ENCODE results near the gene STMND1. TPM values are rescaled to one million over a fixed set of nuclear protein-coding genes. Genes with fewer than 3 reads are reported as not detected.
"Not testable (repeated sequence)": the region's sequence is repeated elsewhere in the genome, so short reads cannot be mapped to it uniquely, and the experiment has no call there.

Gene STMND1
- polyA plus RNA-seq, 1 experiment: not detected

GRCh38 chr6:17059850-17060249 is 42.0 kb upstream of the STMND1 start:
- no peak overlapping the region for H3K4me3 ChIP-seq (ENCODE audit: low read depth, low read length)
- no peaks in the 10 kb centered on the region for H3K27me3 ChIP-seq (ENCODE audit: control insufficient read depth, insufficient read depth, low read length)
- POLR2A ChIA-PET: no interaction called here
- no peak overlapping the region for H3K27ac ChIP-seq (ENCODE audit: low read depth, low read length)
- DNase-seq (ENCODE audit: low read depth, low spot score): no peak
- no peaks in the 10 kb centered on the region for H3K9me3 ChIP-seq (ENCODE audit: control insufficient read depth, insufficient read depth, low read length)
- no peak for TF ChIP-seq CTCF (IDR thresholded peaks at IDR 0.05; ENCODE audit: low read depth, low read length)
- CTCF ChIA-PET: no interaction called here

GRCh38 chr6:17061097-17061496 is 40.8 kb upstream of the STMND1 start:
- Histone ChIP-seq H3K27ac (ENCODE audit: low read depth, low read length) (no peak overlapping the region), H3K4me3 (ENCODE audit: low read depth, low read length) (no peak overlapping the region), H3K9me3 (ENCODE audit: control insufficient read depth, insufficient read depth, low read length) (no peaks in the 10 kb centered on the region), H3K27me3 (ENCODE audit: control insufficient read depth, insufficient read depth, low read length) (peaks cover 4% of the 10 kb centered on the region)
- no peak for TF ChIP-seq CTCF (IDR thresholded peaks at IDR 0.05; ENCODE audit: low read depth, low read length)
- ChIA-PET POLR2A (no interaction called here), CTCF (no interaction called here)
- no peak for DNase-seq (ENCODE audit: low read depth, low spot score)

GRCh38 chr6:17062871-17063440 is 38.9 kb upstream of the STMND1 start:
- H3K27ac ChIP-seq (ENCODE audit: low read depth, low read length): no peak overlapping the region
- peaks cover 4% of the 10 kb centered on the region for H3K27me3 ChIP-seq (ENCODE audit: control insufficient read depth, insufficient read depth, low read length)
- no peak for DNase-seq (ENCODE audit: low read depth, low spot score)
- no peaks in the 10 kb centered on the region for H3K9me3 ChIP-seq (ENCODE audit: control insufficient read depth, insufficient read depth, low read length)
- ChIA-PET POLR2A (no interaction called here), CTCF (interaction anchor here (1.2 kb wide), 1 partner anchor 23 kb away, joined by 3 read pairs; no protein-coding TSS in a partner anchor)
- no peak for TF ChIP-seq CTCF (IDR thresholded peaks at IDR 0.05; ENCODE audit: low read depth, low read length)
- no peak overlapping the region for H3K4me3 ChIP-seq (ENCODE audit: low read depth, low read length)

GRCh38 chr6:17064975-17065374 is 36.9 kb upstream of the STMND1 start:
- POLR2A ChIA-PET: no interaction called here
- DNase-seq (ENCODE audit: low read depth, low spot score): no peak
- H3K4me3 ChIP-seq (ENCODE audit: low read depth, low read length): no peak overlapping the region
- peaks cover 7% of the 10 kb centered on the region for H3K27me3 ChIP-seq (ENCODE audit: control insufficient read depth, insufficient read depth, low read length)
- no peak for TF ChIP-seq CTCF (IDR thresholded peaks at IDR 0.05; ENCODE audit: low read depth, low read length)
- H3K9me3 ChIP-seq (ENCODE audit: control insufficient read depth, insufficient read depth, low read length): peaks cover 5% of the 10 kb centered on the region
- CTCF ChIA-PET: no interaction called here
- no peak overlapping the region for H3K27ac ChIP-seq (ENCODE audit: low read depth, low read length)

GRCh38 chr6:17066610-17067009 is 35.2 kb upstream of the STMND1 start:
- peaks cover 6% of the 10 kb centered on the region for H3K9me3 ChIP-seq (ENCODE audit: control insufficient read depth, insufficient read depth, low read length)
- no peak overlapping the region for H3K27ac ChIP-seq (ENCODE audit: low read depth, low read length)
- no peak for DNase-seq (ENCODE audit: low read depth, low spot score)
- no peak overlapping the region for H3K4me3 ChIP-seq (ENCODE audit: low read depth, low read length)
- no peak for TF ChIP-seq CTCF (IDR thresholded peaks at IDR 0.05; ENCODE audit: low read depth, low read length)
- CTCF ChIA-PET: interaction anchor here (1.4 kb wide), 1 partner anchor 20 kb away, joined by 5 read pairs; no protein-coding TSS in a partner anchor
- POLR2A ChIA-PET: no interaction called here
- peaks cover 7% of the 10 kb centered on the region for H3K27me3 ChIP-seq (ENCODE audit: control insufficient read depth, insufficient read depth, low read length)

GRCh38 chr6:17068972-17069371 is 32.9 kb upstream of the STMND1 start:
- H3K9me3 ChIP-seq (ENCODE audit: control insufficient read depth, insufficient read depth, low read length); POLR2A ChIA-PET; H3K4me3 ChIP-seq (ENCODE audit: low read depth, low read length); DNase-seq (ENCODE audit: low read depth, low spot score); CTCF ChIA-PET; H3K27ac ChIP-seq (ENCODE audit: low read depth, low read length): not testable (repeated sequence)
- peaks cover 10% of the 10 kb centered on the region for H3K27me3 ChIP-seq (ENCODE audit: control insufficient read depth, insufficient read depth, low read length)

- peaks cover 10% of the 10 kb centered on the region for H3K27me3 ChIP-seq (ENCODE audit: control insufficient read depth, insufficient read depth, low read length)
- POLR2A ChIA-PET; CTCF ChIA-PET; DNase-seq (ENCODE audit: low read depth, low spot score); H3K4me3 ChIP-seq (ENCODE audit: low read depth, low read length); H3K27ac ChIP-seq (ENCODE audit: low read depth, low read length); H3K9me3 ChIP-seq (ENCODE audit: control insufficient read depth, insufficient read depth, low read length): not testable (repeated sequence)
Observed at GRCh38 chr6:17070400-17070799, 31.4 kb upstream of the STMND1 start.

GRCh38 chr6:17073596-17073995 is 28.3 kb upstream of the STMND1 start:
- CTCF ChIA-PET; H3K9me3 ChIP-seq (ENCODE audit: control insufficient read depth, insufficient read depth, low read length); DNase-seq (ENCODE audit: low read depth, low spot score); H3K4me3 ChIP-seq (ENCODE audit: low read depth, low read length); POLR2A ChIA-PET; H3K27me3 ChIP-seq (ENCODE audit: control insufficient read depth, insufficient read depth, low read length); H3K27ac ChIP-seq (ENCODE audit: low read depth, low read length): not testable (repeated sequence)
